HEK293 (cell line): ENCODE results near the gene TASOR2.

Experiments
- CTCF ChIA-PET: fragments of 350-600 bp; formaldehyde crosslinking; extraction: SDS; loops from one replicate; lab custom pipeline; 2021; ENCODE audit warnings: antibody characterized with exemption; lab: Yijun Ruan, JAX
- POLR2A ChIA-PET: fragments of 300-600 bp; formaldehyde crosslinking; extraction: SDS; loops from one replicate; lab custom pipeline; 2020; ENCODE audit warnings: antibody characterized with exemption, inconsistent platforms; lab: Yijun Ruan, JAX
- H3K27ac ChIP-seq: fragments of 200-500 bp; sonication (Bioruptor generic); 2 replicates; pipeline ENCODE4 v1.5.1; 2014; ENCODE audit warnings: low read depth, low read length, control low read depth, inconsistent platforms; ENCODE audit errors: extremely low read depth
- H3K36me3 ChIP-seq, 2 experiments: fragments of 200-500 bp in 1 of 2; sonication (Bioruptor generic) in 1 of 2; 1 replicate in 1 of 2; 2 replicates in 1 of 2; pipeline ENCODE4 v1.5.1; 2014 to 2017; ENCODE audit warnings: inconsistent platforms in 2 of 2, low read length in 2 of 2; ENCODE audit not compliant: control insufficient read depth in 2 of 2, insufficient read depth in 1 of 2
- H3K4me1 ChIP-seq: fragments of 200-500 bp; sonication (Bioruptor generic); 2 replicates; pipeline ENCODE4 v1.5.1; 2014; ENCODE audit warnings: mild to moderate bottlenecking, low read length, inconsistent platforms; ENCODE audit not compliant: control insufficient read depth, insufficient read depth
- H3K4me3 ChIP-seq: 2 replicates; pipeline ENCODE4 v1.5.1; 2011; ENCODE audit warnings: low read depth, mild to moderate bottlenecking, control low read depth, low read length, moderate library complexity
- H3K9me3 ChIP-seq: fragments of 200-500 bp; sonication (Bioruptor generic); 2 replicates; pipeline ENCODE4 v1.5.1; 2014; ENCODE audit warnings: low read depth, low read length, inconsistent platforms; ENCODE audit not compliant: control insufficient read depth, insufficient read depth
- OVOL3 ChIP-seq: fragments of 450-650 bp; formaldehyde crosslinking; IDR thresholded peaks from 2 replicates; pipeline ENCODE4 v1.5.1; 2016; ENCODE audit warnings: missing biosample characterization, missing genetic modification characterization
- ZNF132 ChIP-seq: fragments of 450-650 bp; formaldehyde crosslinking; IDR thresholded peaks from 2 replicates; pipeline ENCODE4 v1.5.1; 2017; ENCODE audit warnings: missing biosample characterization, missing genetic modification characterization, borderline replicate concordance
- ZNF133 ChIP-seq: fragments of 450-650 bp; formaldehyde crosslinking; IDR thresholded peaks from 2 replicates; pipeline ENCODE4 v1.5.1; 2016; ENCODE audit warnings: missing biosample characterization, missing genetic modification characterization
- ZNF23 ChIP-seq: fragments of 450-650 bp; formaldehyde crosslinking; IDR thresholded peaks from 2 replicates; pipeline ENCODE4 v1.5.1; 2016; ENCODE audit warnings: missing biosample characterization, missing genetic modification characterization, borderline replicate concordance
- ZNF311 ChIP-seq: fragments of 450-650 bp; formaldehyde crosslinking; IDR thresholded peaks from 2 replicates; pipeline ENCODE4 v1.5.1; 2017; ENCODE audit warnings: missing biosample characterization, missing genetic modification characterization, borderline replicate concordance
- ZNF423 ChIP-seq: fragments of 450-650 bp; formaldehyde crosslinking; IDR thresholded peaks from 2 replicates; pipeline ENCODE4 v1.5.1; 2016; ENCODE audit warnings: missing biosample characterization, missing genetic modification characterization
- ZNF48 ChIP-seq: fragments of 450-650 bp; formaldehyde crosslinking; IDR thresholded peaks from 2 replicates; pipeline ENCODE4 v1.5.1; 2016; ENCODE audit warnings: missing biosample characterization, missing genetic modification characterization
- TF ChIP-seq, protein P1 (sequence below): fragments of 450-650 bp; formaldehyde crosslinking; conservative IDR thresholded peaks from 2 replicates; pipeline ENCODE4 v1.5.1; 2016; ENCODE audit warnings: low read depth, missing biosample characterization, missing genetic modification characterization
- TF ChIP-seq, protein P2 (sequence below): fragments of 450-650 bp; formaldehyde crosslinking; IDR thresholded peaks from 2 replicates; pipeline ENCODE4 v1.5.1; 2016; ENCODE audit warnings: missing biosample characterization, missing genetic modification characterization

Gene TASOR2

DNA sequence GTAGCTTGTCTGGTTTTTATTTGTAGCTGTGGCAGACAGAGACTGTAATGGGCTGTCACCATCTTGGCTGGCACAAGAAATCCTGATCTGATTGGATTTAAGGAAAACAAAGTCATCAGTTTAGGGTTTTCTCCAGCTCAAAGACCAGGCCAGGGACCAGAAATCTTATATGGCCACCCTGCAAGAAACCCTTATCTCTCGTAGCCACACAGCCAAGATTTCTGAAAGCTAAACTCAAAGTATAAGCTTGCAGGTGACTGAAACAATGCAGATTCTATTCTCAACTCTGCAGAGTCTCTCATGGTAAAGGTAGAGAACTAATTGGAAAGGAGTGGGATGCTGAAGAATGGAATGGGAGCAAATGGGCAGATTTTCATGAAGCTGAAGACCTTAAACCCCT is 15.0 kb upstream of the TASOR2 start (continued):
- TF ChIP-seq, protein P1, sequence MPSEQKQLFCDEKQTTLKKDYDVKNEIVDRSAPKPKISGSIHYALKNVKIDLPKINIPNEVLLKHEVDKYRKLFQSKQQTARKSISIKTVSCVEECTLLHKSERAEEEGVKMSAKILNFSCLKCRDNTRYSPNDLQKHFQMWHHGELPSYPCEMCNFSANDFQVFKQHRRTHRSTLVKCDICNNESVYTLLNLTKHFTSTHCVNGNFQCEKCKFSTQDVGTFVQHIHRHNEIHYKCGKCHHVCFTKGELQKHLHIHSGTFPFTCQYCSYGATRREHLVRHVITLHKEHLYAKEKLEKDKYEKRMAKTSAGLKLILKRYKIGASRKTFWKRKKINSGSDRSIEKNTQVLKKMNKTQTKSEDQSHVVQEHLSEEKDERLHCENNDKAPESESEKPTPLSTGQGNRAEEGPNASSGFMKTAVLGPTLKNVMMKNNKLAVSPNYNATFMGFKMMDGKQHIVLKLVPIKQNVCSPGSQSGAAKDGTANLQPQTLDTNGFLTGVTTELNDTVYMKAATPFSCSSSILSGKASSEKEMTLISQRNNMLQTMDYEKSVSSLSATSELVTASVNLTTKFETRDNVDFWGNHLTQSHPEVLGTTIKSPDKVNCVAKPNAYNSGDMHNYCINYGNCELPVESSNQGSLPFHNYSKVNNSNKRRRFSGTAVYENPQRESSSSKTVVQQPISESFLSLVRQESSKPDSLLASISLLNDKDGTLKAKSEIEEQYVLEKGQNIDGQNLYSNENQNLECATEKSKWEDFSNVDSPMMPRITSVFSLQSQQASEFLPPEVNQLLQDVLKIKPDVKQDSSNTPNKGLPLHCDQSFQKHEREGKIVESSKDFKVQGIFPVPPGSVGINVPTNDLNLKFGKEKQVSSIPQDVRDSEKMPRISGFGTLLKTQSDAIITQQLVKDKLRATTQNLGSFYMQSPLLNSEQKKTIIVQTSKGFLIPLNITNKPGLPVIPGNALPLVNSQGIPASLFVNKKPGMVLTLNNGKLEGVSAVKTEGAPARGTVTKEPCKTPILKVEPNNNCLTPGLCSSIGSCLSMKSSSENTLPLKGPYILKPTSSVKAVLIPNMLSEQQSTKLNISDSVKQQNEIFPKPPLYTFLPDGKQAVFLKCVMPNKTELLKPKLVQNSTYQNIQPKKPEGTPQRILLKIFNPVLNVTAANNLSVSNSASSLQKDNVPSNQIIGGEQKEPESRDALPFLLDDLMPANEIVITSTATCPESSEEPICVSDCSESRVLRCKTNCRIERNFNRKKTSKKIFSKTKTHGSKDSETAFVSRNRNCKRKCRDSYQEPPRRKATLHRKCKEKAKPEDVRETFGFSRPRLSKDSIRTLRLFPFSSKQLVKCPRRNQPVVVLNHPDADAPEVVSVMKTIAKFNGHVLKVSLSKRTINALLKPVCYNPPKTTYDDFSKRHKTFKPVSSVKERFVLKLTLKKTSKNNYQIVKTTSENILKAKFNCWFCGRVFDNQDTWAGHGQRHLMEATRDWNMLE (tag by site-specific recombination), result no peak
- TF ChIP-seq, all 188 proteins: peak for 0

DNA sequence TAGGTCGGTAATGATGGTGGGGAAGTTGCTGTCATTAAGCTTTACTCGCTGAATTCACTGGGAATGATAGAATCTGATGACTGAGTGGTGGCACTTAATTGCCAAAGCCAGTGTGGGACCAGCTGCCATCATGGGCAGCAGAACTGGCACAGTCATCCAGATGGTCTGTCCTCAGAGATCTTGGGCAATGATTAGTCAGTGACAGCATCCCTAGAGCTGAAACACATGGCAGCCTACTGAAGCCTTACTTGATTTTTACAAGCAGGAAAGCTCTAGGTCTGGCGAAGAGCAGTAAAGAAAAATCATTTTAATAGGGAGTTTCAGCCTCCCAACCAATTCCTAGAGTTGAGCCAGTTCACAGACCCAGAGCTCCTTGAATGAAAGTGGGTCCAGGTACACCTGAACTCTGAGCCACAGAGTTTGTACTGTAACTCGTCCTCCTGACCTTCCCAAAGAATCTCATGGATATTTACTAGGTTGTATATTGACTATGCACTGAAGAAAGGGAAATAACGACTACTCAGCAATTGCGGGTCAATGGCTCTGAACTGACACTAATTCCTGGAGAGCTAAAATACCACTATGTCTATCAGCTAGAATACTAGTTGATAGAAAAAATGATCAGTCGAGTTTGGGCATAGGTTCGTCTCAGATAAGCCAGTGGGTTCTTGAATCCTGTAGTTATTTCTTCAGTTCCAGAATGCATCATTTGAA is 13.8 kb upstream of the TASOR2 start:
- ChIA-PET CTCF (interaction anchor here (0.6 to 1.4 kb wide), 2 partner anchors 14 to 41 kb away, joined by 3 to 4 read pairs; no protein-coding TSS in a partner anchor), POLR2A (no interaction called here)
- TF ChIP-seq ZNF132 (no peak), ZNF133 (tag by site-specific recombination) (no peak), ZNF423 (tag by site-specific recombination) (no peak), OVOL3 (tag by site-specific recombination) (no peak)
- no peaks in the 10 kb centered on the region for H3K36me3 ChIP-seq
- H3K27ac ChIP-seq, result no peak overlapping the region
- no peaks in the 10 kb centered on the region for H3K9me3 ChIP-seq
- H3K4me1 ChIP-seq, result no peaks in the 10 kb centered on the region
- H3K4me3 ChIP-seq, result no peak overlapping the region

DNA sequence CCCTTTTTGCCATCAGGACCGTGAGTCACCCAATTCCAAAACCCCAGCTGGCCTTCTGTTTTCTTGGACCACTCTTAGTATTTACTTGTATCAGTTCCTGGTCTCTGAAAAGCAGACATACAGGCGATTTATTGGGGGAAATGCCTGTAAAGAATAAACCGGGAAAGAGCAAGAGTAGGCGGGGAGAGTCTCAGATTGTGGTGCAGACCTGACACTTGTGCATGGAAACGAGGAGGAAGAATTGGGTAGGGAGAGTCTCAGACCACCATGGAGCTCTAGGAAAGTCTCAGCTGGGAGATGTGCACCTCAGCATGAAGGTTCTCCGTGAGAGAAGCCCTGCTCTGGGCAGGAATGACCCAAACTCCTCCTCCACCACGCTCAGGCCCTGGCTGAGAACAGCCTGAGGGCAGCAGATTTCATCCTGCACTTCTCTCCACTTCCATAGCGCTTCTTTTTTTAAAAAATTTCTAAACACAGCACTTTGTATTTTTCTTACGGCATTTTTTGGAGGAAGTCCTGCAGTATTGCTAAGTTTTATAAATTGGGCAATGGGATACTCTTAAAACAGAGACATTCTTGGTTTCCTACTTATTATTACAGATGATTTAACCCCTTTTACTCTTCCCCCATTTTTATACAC is 6.1 kb upstream of the TASOR2 start:
- H3K4me3 ChIP-seq, result no peak overlapping the region
- TF ChIP-seq ZNF132 (peak; percentile 57; the same call in 1 of the 2 replicates), ZNF311 (tag by site-specific recombination) (no peak), ZNF48 (tag by site-specific recombination) (no peak)
- TF ChIP-seq, all 188 proteins: peak for 1
- ChIA-PET POLR2A (no interaction called here), CTCF (interaction anchor here (1.1 to 1.6 kb wide), 2 partner anchors 47 to 56 kb away, joined by 5 read pairs; no protein-coding TSS in a partner anchor)
- Histone ChIP-seq H3K9me3 (no peaks in the 10 kb centered on the region), H3K27ac (no peak overlapping the region), H3K36me3 (no peaks in the 10 kb centered on the region), H3K4me1 (no peaks in the 10 kb centered on the region)

DNA sequence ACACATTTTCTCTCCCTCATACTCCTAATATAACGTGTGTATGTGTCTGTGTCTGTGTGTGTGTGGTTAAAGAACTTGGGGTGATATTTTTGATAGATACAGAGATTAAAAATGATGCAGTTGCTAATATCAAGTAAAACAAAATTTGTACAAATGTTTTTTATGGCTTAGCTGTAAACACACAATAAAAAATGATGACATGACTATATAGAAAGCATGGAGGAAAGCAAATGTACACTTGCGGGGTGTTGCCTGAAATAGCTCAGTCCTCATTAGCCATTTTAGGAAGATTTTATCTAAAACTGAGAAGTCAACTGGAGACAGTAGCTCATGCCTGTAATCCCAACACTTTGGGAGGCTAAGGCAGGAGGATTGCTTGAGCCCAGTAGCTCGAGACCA is 5.6 kb upstream of the TASOR2 start:
- H3K36me3 ChIP-seq, result no peaks in the 10 kb centered on the region
- H3K4me3 ChIP-seq, result no peak overlapping the region
- no peaks in the 10 kb centered on the region for H3K9me3 ChIP-seq
- H3K27ac ChIP-seq, result no peak overlapping the region
- TF ChIP-seq ZNF23, result no peak
- TF ChIP-seq, protein P2, sequence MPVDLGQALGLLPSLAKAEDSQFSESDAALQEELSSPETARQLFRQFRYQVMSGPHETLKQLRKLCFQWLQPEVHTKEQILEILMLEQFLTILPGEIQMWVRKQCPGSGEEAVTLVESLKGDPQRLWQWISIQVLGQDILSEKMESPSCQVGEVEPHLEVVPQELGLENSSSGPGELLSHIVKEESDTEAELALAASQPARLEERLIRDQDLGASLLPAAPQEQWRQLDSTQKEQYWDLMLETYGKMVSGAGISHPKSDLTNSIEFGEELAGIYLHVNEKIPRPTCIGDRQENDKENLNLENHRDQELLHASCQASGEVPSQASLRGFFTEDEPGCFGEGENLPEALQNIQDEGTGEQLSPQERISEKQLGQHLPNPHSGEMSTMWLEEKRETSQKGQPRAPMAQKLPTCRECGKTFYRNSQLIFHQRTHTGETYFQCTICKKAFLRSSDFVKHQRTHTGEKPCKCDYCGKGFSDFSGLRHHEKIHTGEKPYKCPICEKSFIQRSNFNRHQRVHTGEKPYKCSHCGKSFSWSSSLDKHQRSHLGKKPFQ (tag by site-specific recombination), result no peak
- ChIA-PET CTCF (interaction anchor here (0.6 to 1.1 kb wide), 4 partner anchors 28 to 79 kb away, joined by 3 to 5 read pairs (median 4); no protein-coding TSS in a partner anchor), POLR2A (no interaction called here)
- H3K4me1 ChIP-seq, result no peaks in the 10 kb centered on the region
